ENCODE data around the gene BLVRB.
A peak's percentile ranks its signal among the peaks of the same experiment; 100 is the strongest.

- TF ChIP-seq CTCF (conservative IDR thresholded peaks at IDR 0.05; ENCODE audit: low read depth in 2 of 2) = peak in 1 of 2 experiments; percentile 32; a peak in 2 of 4 replicates
- TF ChIP-seq JUNB (IDR thresholded peaks at IDR 0.05; ENCODE audit: unreplicated experiment) = no peak
- no peak for TF ChIP-seq POLR2AphosphoS5 (IDR thresholded peaks at IDR 0.05; ENCODE audit: low read depth)
- TF ChIP-seq EZH2 (IDR thresholded peaks at IDR 0.05; ENCODE audit: low read depth, unreplicated experiment) = peak; percentile 62
- TF ChIP-seq ZNF462 (CRISPR knock-in tag; IDR thresholded peaks at IDR 0.05) = no peak
- no peak for TF ChIP-seq CREB1 (CRISPR knock-in tag; IDR thresholded peaks at IDR 0.05; ENCODE audit: low read depth)
- no peak for TF ChIP-seq REST (IDR thresholded peaks at IDR 0.05; ENCODE audit: unreplicated experiment)
- TF ChIP-seq ZNF114 (CRISPR knock-in tag; IDR thresholded peaks at IDR 0.05) = no peak
- no peak for TF ChIP-seq STAT1 (IDR thresholded peaks at IDR 0.05; ENCODE audit: unreplicated experiment)
- TF ChIP-seq ZNF331 (CRISPR knock-in tag; IDR thresholded peaks at IDR 0.05; ENCODE audit: low read depth) = no peak
- TF ChIP-seq EZH2phosphoT487 (IDR thresholded peaks at IDR 0.05; ENCODE audit: unreplicated experiment) = no peak
Measured at GRCh38 chr19:40512473-40513344, 47.2 kb upstream of the BLVRB start.
